Right lobe of liver (tissue), 4 donors: ENCODE data around the gene LRRC8E.

Experiments used
- CTCF ChIP-seq, 4 donors: fragments of 200-600 bp in 3 of 4; fragments of 450-650 bp in 1 of 4; IDR thresholded peaks; one replicate each; pipeline versions ENCODE4 v1.5.1 to v1.8.0; 2016 to 2022; ENCODE audit warnings: antibody characterized with exemption in 4 of 4, mild to moderate bottlenecking in 2 of 4
- POLR2A ChIP-seq: fragments of 450-650 bp; IDR thresholded peaks from one replicate; pipeline ENCODE4 v1.6.1; 2017; ENCODE audit warnings: antibody characterized with exemption, mild to moderate bottlenecking
- donor health status: DM: no; HTN: no; CAD: no.
- donor health status: DM: no; HTN: no; CAD: no.
- donor health status: DM: no; HTN: yes; CAD: no.

GRCh38 chr19:7879111-7879807, 9.1 kb upstream of the LRRC8E start:
- no peak for TF ChIP-seq CTCF (IDR thresholded peaks at IDR 0.05)
- no peak for TF ChIP-seq POLR2A
